AG04450 (cell line): ENCODE data around the gene ZNF366. TPM values are rescaled to one million over a fixed set of nuclear protein-coding genes. Genes with fewer than 3 reads are reported as not detected.

Experiments
- CTCF ChIA-PET: fragments of 300-600, 350-600 bp; formaldehyde crosslinking; extraction: SDS; loops from one replicate; lab custom pipeline; 2022; ENCODE audit warnings: antibody characterized with exemption, inconsistent platforms; lab: Charles Lee
- POLR2A ChIA-PET: fragments of 350-600 bp; formaldehyde crosslinking; extraction: SDS; loops from one replicate; lab custom pipeline; 2021; ENCODE audit warnings: antibody characterized with exemption, inconsistent platforms; lab: Yijun Ruan, JAX
- DNase-seq: peaks from one replicate; pipeline ENCODE4 v3.0.0-alpha.2; 2011; ENCODE audit warnings: low read depth, low spot score
- H3K27ac ChIP-seq: one replicate; pipeline ENCODE4 v1.5.1; 2012; ENCODE audit warnings: low read depth, low read length, control low read depth
- H3K27me3 ChIP-seq: one replicate; pipeline ENCODE4 v1.6.0; 2012; ENCODE audit warnings: low read length; ENCODE audit not compliant: control insufficient read depth, insufficient read depth
- H3K4me3 ChIP-seq: 2 replicates; pipeline ENCODE4 v1.5.1; 2011; ENCODE audit warnings: mild to moderate bottlenecking, low read depth, low read length, control low read depth
- H3K9me3 ChIP-seq: 2 replicates; pipeline ENCODE4 v1.5.1; 2012; ENCODE audit warnings: low read length; ENCODE audit not compliant: control insufficient read depth, insufficient read depth
- CTCF ChIP-seq: IDR thresholded peaks from 2 replicates; pipeline ENCODE4 v1.5.1; 2011; ENCODE audit warnings: low read depth, low read length, control low read depth, inconsistent platforms
- polyA plus RNA-seq: library from polyadenylated mRNA; depleted of rRNA; stranded (reverse); fragments of >200 nt; gene quantifications from 2 replicates; pipeline ENCODE4 v1.2.3, GENCODE V29; 2011

ZNF366 gene
- polyA plus RNA-seq, 1 experiment: not detected

GRCh38 chr5:72472031-72472430, 35.2 kb downstream of the ZNF366 start:
- H3K4me3 ChIP-seq: no peak overlapping the region
- no peak for TF ChIP-seq CTCF
- no peak overlapping the region for H3K27ac ChIP-seq
- no peak for DNase-seq
- no peaks in the 10 kb centered on the region for H3K27me3 ChIP-seq
- H3K9me3 ChIP-seq: no peaks in the 10 kb centered on the region
- POLR2A ChIA-PET: no interaction called here
- CTCF ChIA-PET: no interaction called here

- TF ChIP-seq CTCF: no peak
- H3K27me3 ChIP-seq: no peaks in the 10 kb centered on the region
- H3K9me3 ChIP-seq: no peaks in the 10 kb centered on the region
- ChIA-PET CTCF (no interaction called here), POLR2A (no interaction called here)
- no peak overlapping the region for H3K4me3 ChIP-seq
- DNase-seq: no peak
- no peak overlapping the region for H3K27ac ChIP-seq
Measured at GRCh38 chr5:72470826-72471225, 36.4 kb downstream of the ZNF366 start.

- no peaks in the 10 kb centered on the region for H3K9me3 ChIP-seq
- ChIA-PET POLR2A (no interaction called here), CTCF (interaction anchor here (1.2 kb wide), 1 partner anchor 9 kb away, joined by 3 read pairs; no protein-coding TSS in a partner anchor)
- no peak overlapping the region for H3K27ac ChIP-seq
- DNase-seq: no peak
- no peak overlapping the region for H3K4me3 ChIP-seq
- no peak for TF ChIP-seq CTCF
- H3K27me3 ChIP-seq: no peaks in the 10 kb centered on the region
Measured at GRCh38 chr5:72468606-72469005, 38.6 kb downstream of the ZNF366 start.

- no peak for TF ChIP-seq CTCF
- Histone ChIP-seq H3K9me3 (no peaks in the 10 kb centered on the region), H3K27ac (no peak overlapping the region), H3K4me3 (no peak overlapping the region), H3K27me3 (no peaks in the 10 kb centered on the region)
- no peak for DNase-seq
- ChIA-PET POLR2A (no interaction called here), CTCF (interaction anchor here (1.2 kb wide), 1 partner anchor 9 kb away, joined by 3 read pairs; no protein-coding TSS in a partner anchor)
Measured at GRCh38 chr5:72468024-72468423, 39.2 kb downstream of the ZNF366 start.

- H3K9me3 ChIP-seq: no peaks in the 10 kb centered on the region
- CTCF ChIA-PET: no interaction called here
- H3K4me3 ChIP-seq: no peak overlapping the region
- POLR2A ChIA-PET: no interaction called here
- no peak for TF ChIP-seq CTCF
- no peaks in the 10 kb centered on the region for H3K27me3 ChIP-seq
- H3K27ac ChIP-seq: no peak overlapping the region
- no peak for DNase-seq
Measured at GRCh38 chr5:72467461-72467860, 39.7 kb downstream of the ZNF366 start.
